ENCODE results near the gene SEC11A. TPM values are rescaled to one million over a fixed set of nuclear protein-coding genes. Genes with fewer than 3 reads are reported as not detected.

Gene SEC11A
- total RNA-seq, 1 experiment from 2014 or later: 192 TPM

DNA sequence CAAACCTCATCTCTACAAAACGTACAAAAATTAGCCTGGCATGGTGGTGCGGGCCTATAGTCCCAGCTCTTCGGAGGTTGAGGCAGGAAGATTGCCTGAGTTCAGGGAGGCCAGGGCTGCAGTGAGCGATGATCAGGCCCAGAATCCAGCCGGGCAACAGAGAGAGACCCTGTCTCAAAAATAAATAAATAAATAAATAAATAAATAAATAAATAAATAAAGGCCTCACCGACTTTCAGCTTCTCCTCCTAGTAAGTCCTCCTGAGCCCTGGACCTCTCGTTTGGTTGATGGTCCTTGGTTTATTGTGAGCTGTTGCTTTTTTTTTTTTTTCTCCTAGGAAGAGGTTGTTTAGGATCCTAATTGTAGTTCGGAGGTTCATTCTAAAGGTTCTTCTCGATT is 86.9 kb downstream of the SEC11A start:
- no TSS peak for BruUV-seq (replicated peaks)
- peaks cover 12% of the 10 kb centered on the region for H3K36me3 Mint-ChIP-seq (ENCODE audit: insufficient read depth, unreplicated experiment)
- H3K9me3 Mint-ChIP-seq (ENCODE audit: unreplicated experiment): no peaks in the 10 kb centered on the region
- DNase-seq (ENCODE audit: unreplicated experiment): no peak
- no peak for TF ChIP-seq CTCF (IDR thresholded peaks at IDR 0.05; ENCODE audit: unreplicated experiment)
- no peaks in the 10 kb centered on the region for H3K27me3 Mint-ChIP-seq (ENCODE audit: insufficient read depth, unreplicated experiment)
- peaks cover 7% of the 10 kb centered on the region for H3K4me1 Mint-ChIP-seq (ENCODE audit: insufficient read depth, unreplicated experiment)
- no peak overlapping the region for H3K4me3 Mint-ChIP-seq (ENCODE audit: unreplicated experiment)
- ChIA-PET POLR2A (interaction anchor here (3.7 to 4.2 kb wide), 2 partner anchors 24 to 29 kb away, joined by 30 to 50 read pairs; partner anchors contain the start of genes WDR73 and ZSCAN2), CTCF (interaction anchor here (0.7 to 1.4 kb wide), 3 partner anchors 30 to 74 kb away, joined by 3 to 5 read pairs (median 4); no protein-coding TSS in a partner anchor)
- intact Hi-C loops (cut with micrococcal nuclease): no loop called here
- H3K27ac Mint-ChIP-seq (ENCODE audit: low read depth, unreplicated experiment): no peak overlapping the region

DNA sequence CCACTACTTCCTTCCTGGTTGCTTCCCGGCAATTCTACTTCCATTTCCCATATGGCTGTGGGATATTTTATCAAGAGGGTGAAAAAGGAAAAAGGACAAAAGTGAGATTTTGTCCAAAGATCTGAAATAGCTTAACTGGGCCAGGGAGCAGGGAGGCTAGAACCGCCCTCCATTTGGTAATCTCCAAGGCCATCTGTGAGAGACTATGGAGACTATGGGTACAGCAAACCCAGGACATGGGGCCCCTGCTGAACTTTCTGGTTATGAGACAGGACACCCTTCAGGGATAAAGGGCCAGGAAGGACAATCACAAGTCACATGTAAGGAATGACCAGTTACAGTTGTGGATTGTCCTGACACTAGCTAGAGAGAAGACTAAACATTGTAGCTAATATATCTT is 90.8 kb downstream of the SEC11A start:
- no peak overlapping the region for H3K4me3 Mint-ChIP-seq (ENCODE audit: unreplicated experiment)
- no peak for TF ChIP-seq CTCF (IDR thresholded peaks at IDR 0.05; ENCODE audit: unreplicated experiment)
- H3K4me1 Mint-ChIP-seq (ENCODE audit: insufficient read depth, unreplicated experiment): no peaks in the 10 kb centered on the region
- no peak overlapping the region for H3K27ac Mint-ChIP-seq (ENCODE audit: low read depth, unreplicated experiment)
- no peaks in the 10 kb centered on the region for H3K27me3 Mint-ChIP-seq (ENCODE audit: insufficient read depth, unreplicated experiment)
- peaks cover 13% of the 10 kb centered on the region for H3K9me3 Mint-ChIP-seq (ENCODE audit: unreplicated experiment)
- BruUV-seq (replicated peaks): no TSS peak
- ChIA-PET POLR2A (interaction anchor here (1.6 kb wide), 1 partner anchor 9 kb away, joined by 7 read pairs; no protein-coding TSS in a partner anchor), CTCF (interaction anchor here (0.6 to 1.6 kb wide), 3 partner anchors 26 to 306 kb away, joined by 3 to 5 read pairs (median 3); no protein-coding TSS in a partner anchor)
- intact Hi-C loops (cut with micrococcal nuclease): no loop called here
- DNase-seq (ENCODE audit: unreplicated experiment): no peak
- peaks cover 8% of the 10 kb centered on the region for H3K36me3 Mint-ChIP-seq (ENCODE audit: insufficient read depth, unreplicated experiment)

DNA sequence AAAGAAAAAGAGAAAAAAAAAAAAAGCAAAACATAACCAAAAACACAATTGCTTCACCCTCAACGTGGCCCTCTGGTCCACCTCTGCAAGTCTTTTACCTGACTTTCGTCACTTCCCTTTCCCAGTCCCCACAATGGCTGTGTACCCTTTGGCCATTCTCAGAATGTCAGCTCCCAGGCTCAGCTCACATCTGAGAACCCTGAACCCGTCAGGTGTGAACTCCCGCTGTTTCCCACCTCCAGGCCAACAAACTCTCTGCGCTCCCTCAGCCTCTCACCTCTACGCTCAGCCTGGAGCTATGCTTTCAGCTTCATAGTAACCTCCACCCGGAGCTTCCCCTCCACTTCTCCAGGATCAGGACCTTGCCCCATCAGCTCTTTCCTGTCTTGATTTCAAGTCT is 91.6 kb downstream of the SEC11A start:
- no peak for TF ChIP-seq CTCF (IDR thresholded peaks at IDR 0.05; ENCODE audit: unreplicated experiment)
- intact Hi-C loops (cut with micrococcal nuclease): no loop called here
- POLR2A ChIA-PET: interaction anchor here (1.6 kb wide), 1 partner anchor 10 kb away, joined by 7 read pairs; no protein-coding TSS in a partner anchor
- H3K9me3 Mint-ChIP-seq (ENCODE audit: unreplicated experiment): peaks cover 16% of the 10 kb centered on the region
- H3K4me1 Mint-ChIP-seq (ENCODE audit: insufficient read depth, unreplicated experiment): no peaks in the 10 kb centered on the region
- H3K27ac Mint-ChIP-seq (ENCODE audit: low read depth, unreplicated experiment): no peak overlapping the region
- no TSS peak for BruUV-seq (replicated peaks)
- DNase-seq (ENCODE audit: unreplicated experiment): no peak
- no peak overlapping the region for H3K4me3 Mint-ChIP-seq (ENCODE audit: unreplicated experiment)
- no peaks in the 10 kb centered on the region for H3K27me3 Mint-ChIP-seq (ENCODE audit: insufficient read depth, unreplicated experiment)
- CTCF ChIA-PET: interaction anchor here (0.6 kb wide), 1 partner anchor 109 kb away, joined by 3 read pairs; no protein-coding TSS in a partner anchor
- peaks cover 8% of the 10 kb centered on the region for H3K36me3 Mint-ChIP-seq (ENCODE audit: insufficient read depth, unreplicated experiment)

GRCh38 chr15:84621358-84621979 is 94.5 kb downstream of the SEC11A start:
- H3K9me3 Mint-ChIP-seq (ENCODE audit: unreplicated experiment): peaks cover 16% of the 10 kb centered on the region

More at GRCh38 chr15:84621358-84621979, 94.5 kb downstream of the SEC11A start:
- ChIA-PET CTCF (interaction anchor here (0.6 to 1.0 kb wide), 3 partner anchors 9 to 218 kb away, joined by 3 to 4 read pairs (median 3); no protein-coding TSS in a partner anchor), POLR2A (interaction anchor here (1.1 to 4.4 kb wide), 2 partner anchors 9 to 13 kb away, joined by 5 to 25 read pairs; no protein-coding TSS in a partner anchor)
- intact Hi-C loops (cut with micrococcal nuclease): no loop called here
- H3K36me3 Mint-ChIP-seq (ENCODE audit: insufficient read depth, unreplicated experiment): peaks cover 8% of the 10 kb centered on the region
- no TSS peak for BruUV-seq (replicated peaks)
- no peaks in the 10 kb centered on the region for H3K27me3 Mint-ChIP-seq (ENCODE audit: insufficient read depth, unreplicated experiment)
- no peak for DNase-seq (ENCODE audit: unreplicated experiment)
- H3K4me3 Mint-ChIP-seq (ENCODE audit: unreplicated experiment): no peak overlapping the region
- no peak for TF ChIP-seq CTCF (IDR thresholded peaks at IDR 0.05; ENCODE audit: unreplicated experiment)
- H3K4me1 Mint-ChIP-seq (ENCODE audit: insufficient read depth, unreplicated experiment): no peaks in the 10 kb centered on the region
- no peak overlapping the region for H3K27ac Mint-ChIP-seq (ENCODE audit: low read depth, unreplicated experiment)

Measured in MCF 10A (cell line).